Neural progenitor cell (in vitro differentiated cells): Measurements from ENCODE around the gene RGS12.

Experiments
- EZH2 ChIP-seq: fragments of 200-600 bp; sonication (generic); IDR thresholded peaks from 2 replicates; pipeline ENCODE4 v1.6.1; 2017; ENCODE audit warnings: antibody characterized with exemption, mild to moderate bottlenecking, moderate library complexity
- TF ChIP-seq, protein P1 (sequence below): fragments of 200-600 bp; sonication (generic); IDR thresholded peaks from 2 replicates; pipeline ENCODE4 v1.5.1; 2017; ENCODE audit warnings: antibody characterized with exemption, mild to moderate bottlenecking

GRCh38 chr4:3322059-3322550 is 29.3 kb downstream of the RGS12 start:
- TF ChIP-seq, protein P1, sequence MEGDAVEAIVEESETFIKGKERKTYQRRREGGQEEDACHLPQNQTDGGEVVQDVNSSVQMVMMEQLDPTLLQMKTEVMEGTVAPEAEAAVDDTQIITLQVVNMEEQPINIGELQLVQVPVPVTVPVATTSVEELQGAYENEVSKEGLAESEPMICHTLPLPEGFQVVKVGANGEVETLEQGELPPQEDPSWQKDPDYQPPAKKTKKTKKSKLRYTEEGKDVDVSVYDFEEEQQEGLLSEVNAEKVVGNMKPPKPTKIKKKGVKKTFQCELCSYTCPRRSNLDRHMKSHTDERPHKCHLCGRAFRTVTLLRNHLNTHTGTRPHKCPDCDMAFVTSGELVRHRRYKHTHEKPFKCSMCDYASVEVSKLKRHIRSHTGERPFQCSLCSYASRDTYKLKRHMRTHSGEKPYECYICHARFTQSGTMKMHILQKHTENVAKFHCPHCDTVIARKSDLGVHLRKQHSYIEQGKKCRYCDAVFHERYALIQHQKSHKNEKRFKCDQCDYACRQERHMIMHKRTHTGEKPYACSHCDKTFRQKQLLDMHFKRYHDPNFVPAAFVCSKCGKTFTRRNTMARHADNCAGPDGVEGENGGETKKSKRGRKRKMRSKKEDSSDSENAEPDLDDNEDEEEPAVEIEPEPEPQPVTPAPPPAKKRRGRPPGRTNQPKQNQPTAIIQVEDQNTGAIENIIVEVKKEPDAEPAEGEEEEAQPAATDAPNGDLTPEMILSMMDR, result no peak
- no peak for TF ChIP-seq EZH2
